HL-60 (cell line): Measurements from ENCODE around the gene CLDN7.
A peak's percentile ranks its signal among the peaks of the same experiment; 100 is the strongest.

Source experiments
- CTCF ChIP-seq: IDR thresholded peaks from one replicate; pipeline ENCODE4 v1.5.1; 2011; ENCODE audit warnings: low read length, control low read depth, inconsistent platforms; ENCODE audit not compliant: insufficient read depth
- GABPA ChIP-seq: IDR thresholded peaks from 2 replicates; pipeline ENCODE4 v1.6.1; 2012; ENCODE audit warnings: low read depth
- POLR2AphosphoS5 ChIP-seq: IDR thresholded peaks from 2 replicates; pipeline ENCODE4 v1.6.1; 2012; ENCODE audit warnings: low read depth

DNA sequence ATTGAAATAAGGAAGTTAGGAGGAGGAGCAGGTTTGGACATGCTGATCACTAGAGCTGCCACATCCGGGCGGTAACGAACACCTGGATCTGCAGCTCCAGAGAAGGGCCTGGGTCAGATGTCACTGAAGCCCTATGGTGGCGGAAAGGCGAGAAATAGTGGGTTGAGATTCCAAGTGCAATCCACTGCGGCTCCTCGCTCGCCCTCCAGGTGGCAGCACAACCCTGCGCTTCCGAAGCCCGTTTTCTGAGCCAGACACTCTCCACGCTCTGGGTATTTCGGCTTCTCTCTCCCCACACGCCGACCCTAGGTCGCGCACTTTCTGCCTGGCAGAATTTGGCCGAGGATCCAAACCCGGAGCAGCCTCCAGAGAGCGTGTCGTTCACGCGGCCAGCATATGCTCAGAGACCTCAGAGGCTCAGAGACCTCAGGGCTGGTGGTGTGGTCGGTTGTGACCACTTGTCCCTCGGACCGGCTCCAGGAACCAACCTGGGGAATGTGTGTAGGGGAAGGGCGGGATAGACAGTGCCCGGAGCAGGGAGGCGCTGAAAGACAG lies 18.3 kb upstream of the CLDN7 start:
- TF ChIP-seq CTCF (peak; percentile 65), POLR2AphosphoS5 (no peak), GABPA (no peak)
